GM21717 (cell line): ENCODE measurements around the gene INPP5J.
"Not testable (repeated sequence)": the region's sequence is repeated elsewhere in the genome, so short reads cannot be mapped to it uniquely, and the experiment has no call there.

Experiments
- ATAC-seq: cut with Tn5 transposase; IDR thresholded peaks from one replicate; pipeline ENCODE4 v1.9.1; 2021; ENCODE audit warnings: mild to moderate bottlenecking, moderate library complexity; ENCODE audit not compliant: unreplicated experiment

INPP5J gene, protein sequence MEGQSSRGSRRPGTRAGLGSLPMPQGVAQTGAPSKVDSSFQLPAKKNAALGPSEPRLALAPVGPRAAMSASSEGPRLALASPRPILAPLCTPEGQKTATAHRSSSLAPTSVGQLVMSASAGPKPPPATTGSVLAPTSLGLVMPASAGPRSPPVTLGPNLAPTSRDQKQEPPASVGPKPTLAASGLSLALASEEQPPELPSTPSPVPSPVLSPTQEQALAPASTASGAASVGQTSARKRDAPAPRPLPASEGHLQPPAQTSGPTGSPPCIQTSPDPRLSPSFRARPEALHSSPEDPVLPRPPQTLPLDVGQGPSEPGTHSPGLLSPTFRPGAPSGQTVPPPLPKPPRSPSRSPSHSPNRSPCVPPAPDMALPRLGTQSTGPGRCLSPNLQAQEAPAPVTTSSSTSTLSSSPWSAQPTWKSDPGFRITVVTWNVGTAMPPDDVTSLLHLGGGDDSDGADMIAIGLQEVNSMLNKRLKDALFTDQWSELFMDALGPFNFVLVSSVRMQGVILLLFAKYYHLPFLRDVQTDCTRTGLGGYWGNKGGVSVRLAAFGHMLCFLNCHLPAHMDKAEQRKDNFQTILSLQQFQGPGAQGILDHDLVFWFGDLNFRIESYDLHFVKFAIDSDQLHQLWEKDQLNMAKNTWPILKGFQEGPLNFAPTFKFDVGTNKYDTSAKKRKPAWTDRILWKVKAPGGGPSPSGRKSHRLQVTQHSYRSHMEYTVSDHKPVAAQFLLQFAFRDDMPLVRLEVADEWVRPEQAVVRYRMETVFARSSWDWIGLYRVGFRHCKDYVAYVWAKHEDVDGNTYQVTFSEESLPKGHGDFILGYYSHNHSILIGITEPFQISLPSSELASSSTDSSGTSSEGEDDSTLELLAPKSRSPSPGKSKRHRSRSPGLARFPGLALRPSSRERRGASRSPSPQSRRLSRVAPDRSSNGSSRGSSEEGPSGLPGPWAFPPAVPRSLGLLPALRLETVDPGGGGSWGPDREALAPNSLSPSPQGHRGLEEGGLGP

DNA sequence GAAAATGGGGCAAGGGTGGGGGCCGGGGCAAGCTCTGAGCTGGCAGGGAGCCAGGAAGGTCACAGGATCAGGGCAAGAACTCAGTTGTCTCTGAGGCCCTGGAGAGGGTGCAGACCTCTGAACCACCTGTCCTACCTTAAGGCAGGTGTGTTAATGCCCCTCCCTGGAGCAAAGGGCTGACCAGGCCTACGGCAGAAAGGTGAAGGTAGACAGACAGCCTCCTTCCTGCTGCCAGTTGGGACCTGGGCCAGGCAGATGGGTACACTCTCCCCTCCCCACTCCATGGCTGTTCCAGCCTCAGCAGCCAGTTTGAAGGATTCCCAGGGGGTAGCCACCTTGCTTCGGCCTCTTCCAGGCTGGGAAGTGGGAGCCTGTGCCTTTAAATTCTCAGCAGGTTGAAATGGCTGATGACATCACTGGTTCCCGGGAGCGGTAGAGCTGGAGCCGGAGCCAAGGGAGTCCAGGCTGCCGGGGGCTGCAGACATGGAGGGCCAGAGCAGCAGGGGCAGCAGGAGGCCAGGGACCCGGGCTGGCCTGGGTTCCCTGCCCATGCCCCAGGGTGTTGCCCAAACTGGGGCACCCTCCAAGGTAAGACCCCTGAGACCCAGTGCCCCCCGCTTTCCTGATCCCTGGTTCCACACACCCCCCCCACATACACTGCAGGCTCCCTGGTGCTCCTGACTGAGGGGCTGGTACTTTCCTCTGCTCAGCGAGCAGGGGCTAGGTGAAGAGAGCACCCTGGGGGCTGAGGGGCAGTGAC lies at the start of gene INPP5J:
INPP5J (plus strand) TSS at position 435 of the 760 bp plus-strand sequence; CDS start at position 484, 49 bp downstream.
- ATAC-seq: no peak

DNA sequence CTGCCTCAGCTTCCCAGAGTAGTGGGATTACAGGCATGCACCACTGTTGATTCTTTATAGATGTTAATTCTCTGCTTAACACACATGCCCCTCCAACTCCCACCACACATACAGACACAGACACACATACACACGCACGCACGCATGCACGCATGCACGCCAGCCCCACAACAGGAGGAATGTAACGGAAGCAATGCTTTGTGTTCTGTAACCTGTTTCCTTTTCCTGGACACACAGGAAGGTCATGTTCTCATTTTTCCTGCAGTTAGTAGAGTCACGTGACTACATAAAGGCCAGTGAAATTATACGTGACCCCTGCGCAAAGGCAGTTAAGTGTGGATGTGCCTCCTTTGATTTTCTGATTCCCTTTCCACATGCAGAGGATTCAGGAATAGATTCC lies 49.6 kb upstream of the INPP5J start:
- ATAC-seq: not testable (repeated sequence)

DNA sequence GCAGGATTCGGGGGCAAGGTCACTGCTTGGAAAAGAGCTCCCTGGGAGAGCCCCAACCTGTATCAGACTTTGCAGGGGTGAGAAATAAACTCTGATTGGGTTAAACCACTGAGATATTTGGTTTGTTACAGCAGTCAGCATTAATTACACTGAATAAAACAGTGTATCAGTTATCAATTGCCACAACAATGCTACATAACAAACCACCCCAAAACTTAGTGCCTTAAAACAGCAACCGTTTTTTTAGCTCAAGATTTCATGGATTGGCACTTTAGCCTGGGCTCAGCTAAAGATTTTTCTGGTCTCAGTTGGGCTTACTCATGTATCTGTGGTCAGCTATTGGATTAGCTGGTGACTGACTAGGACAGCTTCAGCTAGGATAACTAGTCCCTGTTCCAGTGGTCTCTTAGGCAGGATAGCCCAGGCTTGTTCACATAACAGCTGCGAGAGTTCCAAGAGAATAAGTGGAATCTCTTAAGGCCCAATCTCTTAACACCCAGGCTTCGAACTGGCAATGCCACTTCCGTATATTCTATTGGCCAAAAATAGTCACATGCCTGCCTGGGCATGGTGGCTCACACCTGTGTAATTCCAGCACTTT lies 49.1 kb upstream of the INPP5J start:
- ATAC-seq: not testable (repeated sequence)

DNA sequence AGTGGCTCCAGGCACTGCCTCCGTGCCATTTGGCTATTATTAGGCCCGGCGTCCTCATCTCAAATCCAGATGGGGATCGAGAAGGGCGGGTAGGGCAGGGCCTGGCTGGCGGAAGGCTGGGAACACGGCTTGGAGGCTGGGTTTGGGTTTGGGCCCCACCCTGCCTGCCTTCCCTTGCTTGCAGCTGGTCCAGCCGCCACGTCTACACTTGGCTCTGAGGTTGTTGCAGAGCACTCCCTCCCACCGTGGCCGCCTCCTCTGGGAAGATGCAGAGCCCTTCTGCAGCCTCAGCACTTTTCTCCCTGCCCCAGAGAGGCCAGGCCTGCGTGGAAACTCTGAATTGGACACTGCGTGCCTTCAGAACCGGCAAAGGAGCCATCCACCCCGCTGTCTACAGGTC lies 46.8 kb upstream of the INPP5J start:
- no peak for ATAC-seq

DNA sequence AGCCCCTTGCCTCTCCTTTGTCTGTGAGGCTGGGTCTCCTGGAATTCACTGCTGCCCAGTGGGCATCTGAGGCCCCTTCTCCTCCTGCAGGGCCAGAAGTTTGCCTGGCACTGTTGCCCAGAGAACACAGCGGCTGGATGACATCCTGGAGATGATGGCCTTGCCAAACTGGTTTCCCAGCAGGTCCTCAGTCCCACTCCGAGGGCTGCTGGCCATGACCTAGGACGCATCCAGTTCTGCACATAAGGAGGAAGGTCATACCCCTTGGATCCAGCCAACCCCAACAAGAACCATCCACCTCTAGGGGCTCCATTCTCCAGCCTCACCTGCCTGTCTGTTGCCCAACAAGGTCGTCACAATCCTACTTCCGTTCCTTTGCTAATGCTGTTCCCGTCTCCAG lies 45.1 kb upstream of the INPP5J start:
- no peak for ATAC-seq

DNA sequence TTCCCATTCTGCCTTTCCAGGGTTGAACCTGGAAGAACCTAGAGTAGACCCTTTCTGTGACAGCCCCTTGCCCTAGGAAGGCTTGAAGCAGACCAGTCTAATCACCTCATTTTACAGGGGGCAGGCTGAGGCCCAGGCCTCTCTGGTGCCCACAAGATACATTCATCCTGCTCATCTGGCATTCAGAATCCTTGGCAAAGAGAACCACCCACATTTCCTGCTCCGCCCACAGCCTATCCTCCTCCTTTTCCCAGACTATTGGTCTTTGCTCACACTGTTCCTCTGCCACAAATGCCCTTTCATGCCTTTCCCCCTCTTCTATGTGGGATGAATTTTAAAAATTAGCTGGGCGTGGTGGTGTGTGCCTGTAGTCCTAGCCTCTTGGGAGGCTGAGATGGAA lies 44.4 kb upstream of the INPP5J start:
- not testable (repeated sequence) for ATAC-seq

DNA sequence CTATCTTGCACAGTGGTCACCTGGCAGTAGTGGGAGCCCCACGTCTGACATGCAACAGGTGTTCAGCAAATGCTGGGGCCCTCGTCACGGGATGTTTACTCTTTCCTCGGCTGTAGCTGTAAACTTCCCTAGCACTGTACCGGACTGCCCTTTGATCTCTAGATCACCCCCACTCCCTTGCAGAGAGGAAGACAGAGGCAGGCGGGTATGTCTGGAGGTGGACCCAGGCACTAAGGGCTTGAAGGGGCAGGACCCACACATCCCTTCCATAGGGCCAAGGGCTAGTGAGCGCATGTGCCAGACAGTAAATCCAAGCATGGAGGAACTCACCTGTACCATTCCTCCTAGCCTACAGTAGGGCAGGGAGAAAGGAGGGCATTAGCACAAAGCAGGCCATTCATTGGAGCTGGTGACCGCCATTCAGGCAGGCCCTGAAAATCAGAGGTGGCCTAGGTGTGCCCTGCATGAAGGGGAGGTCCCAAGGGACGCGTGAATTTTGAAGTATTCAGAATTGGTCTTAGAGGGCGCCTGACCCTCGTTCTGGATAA lies 43.6 kb upstream of the INPP5J start:
- ATAC-seq: no peak

DNA sequence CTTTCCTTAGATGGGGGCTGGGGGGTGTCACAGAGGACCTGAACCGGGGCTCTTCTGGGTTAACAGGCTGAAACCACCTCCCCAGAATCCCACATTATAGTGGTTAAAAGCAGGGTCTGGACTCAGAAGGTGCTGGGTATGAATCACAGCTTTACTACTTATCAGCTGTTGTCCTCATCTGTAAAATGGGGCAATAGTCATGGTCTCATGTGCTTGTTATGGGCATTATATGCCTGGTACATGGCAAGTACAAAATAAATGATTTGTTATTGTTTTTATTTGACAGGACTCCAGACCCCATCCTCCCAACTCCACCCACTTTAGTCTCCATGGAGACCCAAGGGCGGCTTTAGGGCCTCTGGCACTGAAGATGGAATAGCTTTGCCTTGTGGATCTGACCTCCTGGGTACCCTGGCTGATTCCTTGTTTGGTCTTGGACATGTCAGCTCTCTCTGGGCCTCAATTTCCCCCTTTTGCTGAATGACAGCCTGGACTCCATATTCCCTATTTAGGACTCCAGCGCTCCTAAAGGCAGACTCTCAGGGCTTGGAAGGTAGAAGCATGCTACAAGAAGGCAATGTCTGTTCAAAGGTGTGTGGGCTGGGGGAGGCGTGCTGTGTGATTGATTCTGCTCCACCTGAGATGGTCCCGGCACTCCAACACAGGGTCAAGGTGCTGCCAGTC lies 42.5 kb upstream of the INPP5J start:
- ATAC-seq: no peak

DNA sequence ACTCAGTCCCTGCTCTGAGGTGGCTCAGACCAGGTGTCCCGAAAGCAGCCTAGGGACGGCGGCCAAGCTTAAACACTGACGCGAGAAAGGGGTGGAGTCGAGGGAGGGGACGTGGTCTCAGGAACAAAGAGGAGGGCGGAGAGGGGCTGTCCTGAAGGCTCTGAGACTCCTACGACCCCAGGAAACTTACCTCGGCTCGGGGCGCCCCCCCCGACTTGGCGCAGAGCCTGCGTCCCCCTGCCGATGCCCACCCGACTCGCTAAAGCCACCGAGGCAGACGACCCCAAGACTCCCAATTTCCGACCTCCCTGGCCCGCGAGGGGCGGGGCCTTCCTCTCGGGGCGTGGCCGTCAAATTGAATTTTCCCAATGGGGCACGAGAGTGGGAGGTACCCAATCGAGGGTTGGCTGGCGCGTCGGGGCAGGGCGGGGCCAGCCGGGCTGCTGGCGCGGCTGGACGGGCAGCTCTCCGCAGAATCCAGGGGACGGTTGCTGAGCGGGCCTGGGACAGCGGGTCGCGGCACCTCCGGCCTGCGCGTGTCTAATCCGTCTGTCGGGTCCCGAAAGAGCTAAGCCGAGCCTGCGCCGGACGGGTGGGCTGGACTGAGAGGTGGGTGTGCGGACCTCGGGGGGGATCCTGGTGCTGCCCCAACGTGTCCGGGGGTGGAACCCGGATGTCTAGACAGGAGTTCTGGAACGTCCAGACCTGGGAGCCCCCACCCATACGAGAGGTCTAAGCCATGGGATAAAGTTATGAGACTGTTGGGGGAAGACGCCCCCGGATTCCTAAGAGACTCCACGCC lies 41.7 kb upstream of the INPP5J start, which contains the start of gene SMTN:
SMTN (plus strand) TSS at position 471 of the 802 bp plus-strand sequence. CDS start 1,941 bp downstream, outside the sequence.
- peak; percentile 58 for ATAC-seq

DNA sequence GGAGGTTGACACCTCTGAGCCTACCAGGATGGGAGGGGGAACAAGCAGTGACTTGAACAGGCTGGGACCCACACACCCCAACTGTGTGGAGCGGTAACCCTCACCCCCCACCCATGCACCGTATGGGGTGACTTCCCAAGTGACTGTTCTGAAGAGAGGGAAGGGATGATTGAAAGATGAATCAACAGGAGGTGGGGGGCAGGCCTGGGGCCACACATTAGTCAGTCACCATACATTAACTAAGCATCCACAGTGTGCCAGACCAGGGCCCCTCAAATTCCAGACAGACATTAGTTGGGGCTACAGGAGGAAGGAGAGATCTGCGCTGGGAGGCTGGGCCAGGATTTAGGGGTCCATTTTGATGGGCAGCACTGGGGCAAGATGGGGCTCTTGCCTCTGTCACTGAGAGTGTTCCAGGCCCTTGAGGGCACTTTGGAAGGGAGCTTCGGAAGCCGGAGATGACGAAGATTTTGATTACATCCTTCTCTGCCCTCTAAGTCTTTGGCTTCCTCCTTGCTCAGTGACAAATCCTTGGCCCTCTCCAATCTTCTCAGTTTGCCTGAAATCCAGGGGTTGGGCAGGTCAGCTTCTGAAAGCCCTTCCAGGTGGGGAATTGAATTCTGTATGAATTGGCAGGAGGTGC lies 40.7 kb upstream of the INPP5J start:
- ATAC-seq: no peak

DNA sequence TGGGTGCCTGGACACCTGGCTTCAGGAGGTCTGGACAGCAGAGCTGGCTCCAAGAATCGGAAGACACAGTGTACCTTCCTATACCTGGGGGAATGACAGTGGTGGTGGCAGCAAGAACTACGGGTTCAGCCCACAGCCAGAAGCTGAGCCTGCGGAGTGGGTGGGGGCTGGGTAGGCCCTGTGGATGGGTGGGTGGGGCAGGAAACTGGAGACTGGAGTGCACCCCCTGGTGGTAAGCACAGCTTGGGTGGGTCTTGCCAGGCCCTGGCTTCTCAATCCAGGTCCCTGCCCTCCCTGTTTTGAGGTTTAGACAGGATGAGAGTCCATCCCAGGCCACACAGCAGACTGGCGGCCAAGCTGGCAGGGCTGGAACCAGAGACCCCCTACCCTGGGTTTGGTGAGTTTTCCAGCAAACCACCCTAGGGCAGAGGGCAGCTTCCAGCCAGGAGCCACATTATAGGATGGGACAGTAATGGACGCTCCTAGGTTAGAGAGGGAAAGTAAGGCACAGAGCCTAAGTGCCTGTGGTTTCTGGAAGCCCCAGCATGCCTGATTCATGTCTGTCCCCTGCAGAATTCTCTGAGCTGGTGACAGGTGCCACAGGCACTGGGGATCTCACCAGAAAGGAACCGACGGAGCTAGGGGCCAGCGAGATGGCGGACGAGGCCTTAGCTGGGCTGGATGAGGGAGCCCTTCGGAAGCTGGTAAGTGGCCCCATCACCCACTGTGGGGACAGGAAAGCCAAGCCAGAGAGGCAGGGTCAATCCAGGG lies 40.0 kb upstream of the INPP5J start:
- ATAC-seq: no peak

DNA sequence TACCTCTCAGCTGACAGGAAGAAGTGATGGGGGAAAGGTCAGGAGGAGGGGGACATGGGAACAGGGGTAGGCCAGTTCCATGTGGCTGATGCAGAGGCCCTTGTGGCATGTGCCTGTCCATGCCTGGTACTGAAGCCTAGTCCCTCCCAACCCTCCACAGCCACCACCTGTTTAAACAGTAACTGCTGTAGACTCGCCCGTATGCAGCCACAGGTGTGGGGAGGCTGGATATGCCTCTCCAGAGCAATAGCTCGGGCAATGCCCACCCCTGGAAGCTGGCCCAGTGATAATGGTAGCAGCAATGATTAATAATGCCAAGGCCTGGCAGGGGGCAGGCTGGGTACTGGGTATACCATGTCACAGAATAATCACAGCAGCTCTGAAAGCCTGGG lies 39.4 kb upstream of the INPP5J start:
- no peak for ATAC-seq

DNA sequence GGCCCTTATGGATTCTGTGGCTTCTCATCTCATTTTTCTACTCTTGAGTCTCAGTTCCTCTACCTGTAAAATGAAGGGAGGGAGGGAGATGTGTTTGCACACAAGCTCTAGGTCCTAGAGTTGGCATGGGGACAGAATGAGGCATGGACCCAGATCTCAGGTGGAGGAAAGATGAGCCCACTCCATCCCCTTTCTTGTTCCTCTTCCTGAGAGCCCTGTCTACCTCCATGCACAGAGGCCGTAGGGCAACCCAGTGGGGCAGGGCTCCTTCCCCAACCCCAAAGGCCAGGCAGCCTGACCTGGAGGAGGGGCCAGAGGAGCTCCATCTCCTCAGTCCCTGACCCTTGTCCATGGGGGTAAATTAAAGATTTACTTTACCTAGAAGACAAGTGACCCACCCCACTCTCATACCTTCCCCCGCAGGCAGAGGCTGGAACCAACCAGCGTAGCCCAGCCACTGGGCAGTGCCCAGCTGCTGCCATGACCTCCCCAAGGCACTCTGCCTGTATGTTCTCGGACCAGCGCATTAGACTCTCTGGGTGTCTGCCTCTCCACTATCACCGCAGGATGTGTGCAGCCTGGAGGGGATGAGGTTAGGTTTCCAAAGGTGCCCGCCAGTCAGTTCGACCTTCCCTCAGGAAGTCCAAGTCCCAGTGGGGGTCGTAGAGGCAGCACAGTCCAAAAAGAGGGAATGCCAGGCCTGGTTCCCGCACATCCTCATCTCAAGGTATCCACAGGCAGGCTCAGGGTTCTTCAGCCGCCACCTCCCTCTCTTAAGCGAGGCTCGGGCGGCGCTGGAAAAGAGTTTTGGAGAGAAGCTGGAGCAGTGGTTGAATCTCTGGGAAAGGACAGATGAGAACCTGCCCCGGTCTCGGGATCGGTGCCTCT lies 38.6 kb upstream of the INPP5J start:
- ATAC-seq: no peak

DNA sequence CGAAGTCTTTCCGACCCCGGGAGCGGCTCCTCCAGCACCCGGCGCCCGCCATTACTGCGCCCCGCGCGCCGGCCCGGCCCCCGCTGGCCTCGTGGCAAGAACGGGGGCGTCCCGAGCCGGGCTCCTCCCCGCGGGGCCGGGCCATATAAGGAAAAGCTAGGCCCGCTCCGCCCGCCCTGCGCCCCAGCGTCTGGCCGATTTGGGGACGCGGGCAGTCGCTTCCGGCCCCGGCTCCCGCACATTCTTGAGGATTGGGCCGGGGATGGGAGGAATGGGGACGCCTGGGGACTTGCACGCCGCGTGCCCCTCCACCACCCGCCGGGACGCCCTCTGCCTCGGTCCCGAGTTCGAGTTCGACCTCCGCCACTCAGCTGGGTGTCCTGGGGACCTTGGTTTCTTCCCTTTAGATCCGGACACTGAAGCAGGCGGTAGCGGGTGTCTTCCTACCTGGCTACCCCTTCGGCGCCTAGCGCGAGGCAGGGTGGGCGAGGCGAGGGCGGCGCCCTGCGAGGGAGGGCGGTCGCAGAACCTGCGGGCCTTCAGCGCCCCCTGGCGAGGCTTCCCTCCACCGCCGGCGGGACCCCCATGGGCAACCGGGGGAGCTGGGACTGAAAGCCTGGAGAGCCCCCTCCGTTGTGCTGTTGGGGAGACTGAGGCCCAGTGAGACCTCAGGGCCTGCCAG lies 37.8 kb upstream of the INPP5J start:
- peak; percentile 52 for ATAC-seq

DNA sequence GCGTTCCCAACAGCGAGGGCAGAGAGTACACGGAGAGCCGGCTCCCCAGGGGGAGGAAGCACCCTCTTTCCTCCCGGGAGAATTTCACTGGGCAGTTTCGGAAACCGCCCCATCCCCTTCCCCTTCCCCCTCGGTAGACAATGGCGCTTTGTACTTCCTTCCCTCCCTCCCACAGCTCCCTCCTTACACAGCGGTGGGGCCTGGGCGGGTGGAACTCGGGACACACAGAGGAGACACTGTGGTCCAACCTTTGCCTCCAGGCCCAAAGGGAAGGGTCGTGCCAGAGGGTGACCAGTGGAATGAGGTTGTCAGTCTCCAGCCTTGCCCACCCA lies 37.3 kb upstream of the INPP5J start:
- no peak for ATAC-seq

DNA sequence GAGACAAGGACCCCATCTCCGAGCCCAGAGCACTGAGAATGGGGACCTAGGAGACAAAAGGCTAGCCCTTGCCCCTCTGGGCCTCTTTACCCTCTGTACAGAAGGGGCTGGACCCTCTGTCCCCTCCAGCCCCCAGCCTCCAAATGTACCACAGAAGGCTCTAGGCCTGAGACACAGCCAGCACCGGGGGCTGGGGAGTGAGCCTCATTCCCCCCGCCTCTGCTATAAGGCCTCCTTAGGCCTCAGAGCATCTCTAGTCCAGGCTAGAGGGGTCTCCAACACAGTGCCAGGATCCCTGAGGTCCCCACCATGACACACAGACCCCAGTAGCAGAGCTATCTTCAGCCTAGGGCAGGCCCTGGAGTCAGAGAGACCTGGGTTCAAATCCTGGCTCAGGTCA lies 36.8 kb upstream of the INPP5J start:
- no peak for ATAC-seq
